ENCODE data around the gene DRC1. TPM values are rescaled to one million over a fixed set of nuclear protein-coding genes. Genes with fewer than 3 reads are reported as not detected.

Gene DRC1
- total and polyA plus RNA-seq, 2 donors = 1.0 TPM; not detected in 1

- no peaks in the 10 kb centered on the region for H3K4me1 ChIP-seq (ENCODE audit: insufficient read depth)
- H3K36me3 ChIP-seq (ENCODE audit: insufficient read depth) = no peaks in the 10 kb centered on the region
- H3K4me3 ChIP-seq (ENCODE audit: low read depth, low read length) = no peak overlapping the region
- no peak for DNase-seq (ENCODE audit: extremely low spot score)
- no peak overlapping the region for H3K27ac ChIP-seq (ENCODE audit: low read depth)
- WGBS = 56% methylated on average over 4 of the region's 4 CpGs
Observed at GRCh38 chr2:26500406-26500805, 98.7 kb downstream of the DRC1 start.

GRCh38 chr2:26503231-26503880 is 101.6 kb downstream of the DRC1 start:
- H3K27ac ChIP-seq (ENCODE audit: low read depth) = no peak overlapping the region
- peak; percentile 26 for DNase-seq (ENCODE audit: extremely low spot score)
- H3K36me3 ChIP-seq (ENCODE audit: insufficient read depth) = no peaks in the 10 kb centered on the region
- no peaks in the 10 kb centered on the region for H3K4me1 ChIP-seq (ENCODE audit: insufficient read depth)
- WGBS = 2% methylated on average over 41 of the region's 41 CpGs
- peak overlapping the region; percentile 12 for H3K4me3 ChIP-seq (ENCODE audit: low read depth, low read length)

GRCh38 chr2:26504002-26504401 is 102.3 kb downstream of the DRC1 start:
- no peaks in the 10 kb centered on the region for H3K4me1 ChIP-seq (ENCODE audit: insufficient read depth)

GRCh38 chr2:26506279-26506678 is 104.6 kb downstream of the DRC1 start:
- Histone ChIP-seq H3K36me3 (ENCODE audit: insufficient read depth) (no peaks in the 10 kb centered on the region), H3K4me3 (ENCODE audit: low read depth, low read length) (no peak overlapping the region), H3K27ac (ENCODE audit: low read depth) (no peak overlapping the region), H3K4me1 (ENCODE audit: insufficient read depth) (no peaks in the 10 kb centered on the region)
- DNase-seq (ENCODE audit: extremely low spot score) = no peak
- 82% methylated on average over 4 of the region's 4 CpGs for WGBS

More at GRCh38 chr2:26504002-26504401, 102.3 kb downstream of the DRC1 start:
- 61% methylated on average over 13 of the region's 13 CpGs for WGBS
- Histone ChIP-seq H3K4me3 (ENCODE audit: low read depth, low read length) (no peak overlapping the region), H3K27ac (ENCODE audit: low read depth) (no peak overlapping the region), H3K36me3 (ENCODE audit: insufficient read depth) (no peaks in the 10 kb centered on the region)
- DNase-seq (ENCODE audit: extremely low spot score) = no peak

Other genes starting within 250 kb of the DRC1 start
- gene GAREM2, start 228.8 kb upstream of the DRC1 start, total RNA-seq = 2.0 TPM
- 4.0 TPM for gene GAREM2, start 228.8 kb upstream of the DRC1 start, polyA plus RNA-seq
- gene HADHA, start 157.3 kb upstream of the DRC1 start, total RNA-seq = 122 TPM
- gene HADHA, start 157.3 kb upstream of the DRC1 start, polyA plus RNA-seq = 107 TPM
- 112 TPM for gene HADHB, start 157.0 kb upstream of the DRC1 start, total RNA-seq
- 105 TPM for gene HADHB, start 157.0 kb upstream of the DRC1 start, polyA plus RNA-seq
- gene SELENOI, start 55.8 kb upstream of the DRC1 start, total RNA-seq = 27.7 TPM
- gene SELENOI, start 55.8 kb upstream of the DRC1 start, polyA plus RNA-seq = 3.7 TPM
- gene ADGRF3, start 55.1 kb upstream of the DRC1 start, total RNA-seq = 0.37 TPM
- 0.08 TPM for gene ADGRF3, start 55.1 kb upstream of the DRC1 start, polyA plus RNA-seq
- 0.32 TPM for gene OTOF, start 76.2 kb downstream of the DRC1 start, total RNA-seq
- gene OTOF, start 76.2 kb downstream of the DRC1 start, polyA plus RNA-seq = 0.10 TPM
- gene CIB4, start 239.4 kb downstream of the DRC1 start, total RNA-seq = not detected
- not detected for gene CIB4, start 239.4 kb downstream of the DRC1 start, polyA plus RNA-seq

Data from urinary bladder (tissue), 4 donors.